Lower lobe of right lung (tissue), 2 donors: ENCODE data around the gene OLIG3. TPM values are rescaled to one million over a fixed set of nuclear protein-coding genes. Genes with fewer than 3 reads are reported as not detected.

ENCODE experiments used
- ATAC-seq, 2 donors: fragments of 200-7000 bp; cut with Tn5 transposase; one replicate each; pipeline ENCODE4 v1.9.1; 2020 to 2022; ENCODE audit warnings: mild to moderate bottlenecking in 2 of 2, moderate library complexity in 2 of 2
- DNase-seq: peaks from one replicate; pipeline ENCODE4 v3.0.0-alpha.2; 2020
- H3K27ac ChIP-seq: fragments of 200-600 bp; one replicate; pipeline ENCODE4 v1.8.0; 2022
- H3K27me3 ChIP-seq: fragments of 200-600 bp; one replicate; pipeline ENCODE4 v1.8.0; 2022; ENCODE audit warnings: low read depth
- H3K36me3 ChIP-seq: fragments of 200-600 bp; one replicate; pipeline ENCODE4 v1.8.0; 2022; ENCODE audit warnings: mild to moderate bottlenecking
- H3K4me1 ChIP-seq: fragments of 200-600 bp; one replicate; pipeline ENCODE4 v1.8.0; 2022
- H3K4me3 ChIP-seq: fragments of 200-600 bp; one replicate; pipeline ENCODE4 v1.8.0; 2022; ENCODE audit warnings: mild to moderate bottlenecking
- H3K9me3 ChIP-seq: fragments of 200-600 bp; one replicate; pipeline ENCODE4 v1.8.0; 2022
- CTCF ChIP-seq: fragments of 200-600 bp; IDR thresholded peaks from one replicate; pipeline ENCODE4 v1.8.0; 2022; ENCODE audit warnings: antibody characterized with exemption, mild to moderate bottlenecking
- intact Hi-C: fragments of 100-400 bp; cut with DNase I; formaldehyde crosslinking; loops from one replicate; pipeline ENCODE4 v1.11.0; 2022
- total RNA-seq: library from RNA; stranded (reverse); fragmentation: NEBNext Ultra II Directional; extraction: Animal tissue kit (Norgen Biotek cat#: 25700); gene quantifications from one replicate; pipeline ENCODE4 v1.2.1, GENCODE V29; 2021
- donor health status: DM: no; HTN: yes; CAD: no; lungs with severe emphysema.

The OLIG3 gene
- total RNA-seq, 1 donor from 2014 or later = not detected

- no peak for TF ChIP-seq CTCF
- H3K4me3 ChIP-seq = no peak overlapping the region
Observed at GRCh38 chr6:137490006-137490905, 3.9 kb downstream of the OLIG3 start.

GRCh38 chr6:137489046-137490005, 4.9 kb downstream of the OLIG3 start:
- Histone ChIP-seq H3K27ac (no peak overlapping the region), H3K4me1 (peaks cover 32% of the 10 kb centered on the region), H3K4me3 (peak overlapping the region; percentile 31), H3K27me3 (peaks cover 97% of the 10 kb centered on the region), H3K9me3 (no peaks in the 10 kb centered on the region), H3K36me3 (no peaks in the 10 kb centered on the region)
- ATAC-seq (peak; percentile 15 to 38), DNase-seq (peak; percentile 50)
- TF ChIP-seq CTCF = no peak
- intact Hi-C loops = no loop called here

More at GRCh38 chr6:137490006-137490905, 3.9 kb downstream of the OLIG3 start:
- DNase-seq = no peak
- Histone ChIP-seq H3K27ac (no peak overlapping the region), H3K27me3 (peaks cover 99% of the 10 kb centered on the region), H3K4me1 (peaks cover 35% of the 10 kb centered on the region), H3K9me3 (no peaks in the 10 kb centered on the region), H3K36me3 (no peaks in the 10 kb centered on the region)
- no peak for ATAC-seq
- intact Hi-C loops = no loop called here

- intact Hi-C loops = no loop called here
- Histone ChIP-seq H3K27ac (no peak overlapping the region), H3K27me3 (peaks cover 88% of the 10 kb centered on the region), H3K4me3 (peak overlapping the region; percentile 31), H3K9me3 (no peaks in the 10 kb centered on the region), H3K36me3 (no peaks in the 10 kb centered on the region), H3K4me1 (peaks cover 28% of the 10 kb centered on the region)
- no peak for TF ChIP-seq CTCF
- DNase-seq (no peak), ATAC-seq (peak; percentile 24 to 31)
Observed at GRCh38 chr6:137488150-137489045, 5.8 kb downstream of the OLIG3 start.

- intact Hi-C loops = no loop called here
- H3K4me1 ChIP-seq = peaks cover 22% of the 10 kb centered on the region
- peaks cover 85% of the 10 kb centered on the region for H3K27me3 ChIP-seq
- H3K4me3 ChIP-seq = no peak overlapping the region
- ATAC-seq = no peak
- no peaks in the 10 kb centered on the region for H3K9me3 ChIP-seq
- H3K27ac ChIP-seq = no peak overlapping the region
- no peaks in the 10 kb centered on the region for H3K36me3 ChIP-seq
- no peak for TF ChIP-seq CTCF
- no peak for DNase-seq
Observed at GRCh38 chr6:137487869-137488149, 6.4 kb downstream of the OLIG3 start.
